ENCODE results near the gene CDH16. TPM values are rescaled to one million over a fixed set of nuclear protein-coding genes. Genes with fewer than 3 reads are reported as not detected.

CDH16 gene
- total RNA-seq, 1 donor from 2014 or later, result not detected

- Mint-ChIP-seq H3K36me3 (no peaks in the 10 kb centered on the region), H3K27ac (peak within 1 kb of the TSS; percentile 64), H3K4me3 (peak within 1 kb of the TSS; percentile 87), H3K9me3 (no peaks in the 10 kb centered on the region), H3K4me1 (peaks cover 12% of the 10 kb centered on the region), H3K27me3 (ENCODE audit: insufficient read depth, low read depth) (peaks cover 12% of the 10 kb centered on the region)
- Histone ChIP-seq H3K36me3 (no peaks in the 10 kb centered on the region), H3K27ac (no peak within 1 kb of the TSS), H3K4me2 (peak within 1 kb of the TSS; percentile 81), H3K4me1 (no peaks in the 10 kb centered on the region), H3K9ac (no peak within 1 kb of the TSS), H2AFZ (replicated peaks) (peak within 1 kb of the TSS; percentile 95), H4K20me1 (ENCODE audit: low read depth) (no peaks in the 10 kb centered on the region), H3K9me3 (ENCODE audit: low read depth) (no peaks in the 10 kb centered on the region), H3K79me2 (ENCODE audit: low read depth) (no peaks in the 10 kb centered on the region), H3K27me3 (peaks cover 20% of the 10 kb centered on the region), H3F3A (ENCODE audit: low read depth) (no peaks in the 10 kb centered on the region), H3K4me3 (peak within 1 kb of the TSS; percentile 47)
- no peak for TF ChIP-seq EZH2 (IDR thresholded peaks at IDR 0.05)
- peak; percentile 98 for TF ChIP-seq CTCF (IDR thresholded peaks at IDR 0.05)
- TF ChIP-seq EZH2phosphoT487 (IDR thresholded peaks at IDR 0.05), result no peak
- peak; percentile 91 for DNase-seq (ENCODE audit: low spot score)
Observed at GRCh38 chr16:66961065-66961744, 42.5 kb upstream of the CDH16 start, which contains the start of gene CES3. TSS of gene CES3 (plus strand) at chr16:66961266. CDS start at chr16:66961308, 42 bp downstream.

- Histone ChIP-seq H3K9me3 (ENCODE audit: low read depth) (no peaks in the 10 kb centered on the region), H4K20me1 (ENCODE audit: low read depth) (no peaks in the 10 kb centered on the region), H3K79me2 (ENCODE audit: low read depth) (no peaks in the 10 kb centered on the region), H3K27me3 (peaks cover 21% of the 10 kb centered on the region), H2AFZ (replicated peaks) (no peak overlapping the region), H3K27ac (no peak overlapping the region), H3F3A (ENCODE audit: low read depth) (no peaks in the 10 kb centered on the region), H3K4me3 (no peak overlapping the region), H3K9ac (no peak overlapping the region), H3K36me3 (no peaks in the 10 kb centered on the region), H3K4me1 (no peaks in the 10 kb centered on the region), H3K4me2 (no peak overlapping the region)
- TF ChIP-seq EZH2 (IDR thresholded peaks at IDR 0.05), result no peak
- no peak for TF ChIP-seq CTCF (IDR thresholded peaks at IDR 0.05)
- TF ChIP-seq EZH2phosphoT487 (IDR thresholded peaks at IDR 0.05), result no peak
- Mint-ChIP-seq H3K9me3 (no peaks in the 10 kb centered on the region), H3K4me1 (peaks cover 12% of the 10 kb centered on the region), H3K27me3 (ENCODE audit: insufficient read depth, low read depth) (peaks cover 13% of the 10 kb centered on the region), H3K4me3 (no peak overlapping the region), H3K36me3 (no peaks in the 10 kb centered on the region), H3K27ac (no peak overlapping the region)
- no peak for DNase-seq (ENCODE audit: low spot score)
Observed at GRCh38 chr16:66960270-66960669, 41.6 kb upstream of the CDH16 start.

DNA sequence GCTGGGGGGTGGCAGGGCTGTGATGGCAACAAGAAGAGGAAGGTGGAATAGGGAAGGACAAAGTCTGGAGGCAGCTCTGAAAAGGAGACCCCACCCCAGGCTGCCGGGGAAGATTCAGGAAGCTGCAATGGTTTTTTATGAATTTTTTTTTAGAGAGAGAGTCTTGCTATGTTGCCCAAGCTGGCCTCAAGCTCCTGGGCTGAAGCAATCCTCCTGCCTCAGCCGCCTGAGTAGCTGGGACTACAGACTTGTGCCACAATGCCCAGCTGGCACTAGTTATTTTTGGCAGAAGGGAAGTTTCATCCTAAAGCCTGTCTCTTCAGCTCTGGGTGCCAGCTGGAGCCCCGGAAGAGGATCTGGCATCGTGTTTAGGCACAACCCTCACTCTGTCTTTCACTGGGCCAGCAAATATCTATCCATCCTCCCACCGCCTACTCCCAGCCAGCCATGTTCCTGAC lies 41.0 kb upstream of the CDH16 start:
- Histone ChIP-seq H3K4me2 (no peak overlapping the region), H3K9ac (no peak overlapping the region), H3K9me3 (ENCODE audit: low read depth) (no peaks in the 10 kb centered on the region), H3K27ac (no peak overlapping the region), H2AFZ (replicated peaks) (no peak overlapping the region), H3F3A (ENCODE audit: low read depth) (no peaks in the 10 kb centered on the region), H3K27me3 (peaks cover 21% of the 10 kb centered on the region), H3K4me1 (no peaks in the 10 kb centered on the region), H3K36me3 (no peaks in the 10 kb centered on the region), H4K20me1 (ENCODE audit: low read depth) (no peaks in the 10 kb centered on the region), H3K4me3 (no peak overlapping the region), H3K79me2 (ENCODE audit: low read depth) (no peaks in the 10 kb centered on the region)
- peaks cover 15% of the 10 kb centered on the region for H3K27me3 Mint-ChIP-seq (ENCODE audit: insufficient read depth, low read depth)
- no peaks in the 10 kb centered on the region for H3K9me3 Mint-ChIP-seq
- TF ChIP-seq EZH2phosphoT487 (IDR thresholded peaks at IDR 0.05) (no peak), CTCF (IDR thresholded peaks at IDR 0.05) (no peak), EZH2 (IDR thresholded peaks at IDR 0.05) (no peak)
- no peak overlapping the region for H3K4me3 Mint-ChIP-seq
- H3K4me1 Mint-ChIP-seq, result peaks cover 12% of the 10 kb centered on the region
- H3K27ac Mint-ChIP-seq, result no peak overlapping the region
- no peaks in the 10 kb centered on the region for H3K36me3 Mint-ChIP-seq
- DNase-seq (ENCODE audit: low spot score), result no peak
